GM21515 (cell line): ENCODE measurements around the gene ITLN1.
"Not testable (repeated sequence)": the region's sequence is repeated elsewhere in the genome, so short reads cannot be mapped to it uniquely, and the experiment has no call there.

Experiments
- ATAC-seq: cut with Tn5 transposase; IDR thresholded peaks from one replicate; pipeline ENCODE4 v1.9.1; 2021; ENCODE audit not compliant: unreplicated experiment

ITLN1 gene

GRCh38 chr1:160883581-160884513 lies 1.1 kb downstream of the ITLN1 start:
- no peak for ATAC-seq

GRCh38 chr1:160882582-160882981 lies 2.4 kb downstream of the ITLN1 start:
- ATAC-seq, result no peak

DNA sequence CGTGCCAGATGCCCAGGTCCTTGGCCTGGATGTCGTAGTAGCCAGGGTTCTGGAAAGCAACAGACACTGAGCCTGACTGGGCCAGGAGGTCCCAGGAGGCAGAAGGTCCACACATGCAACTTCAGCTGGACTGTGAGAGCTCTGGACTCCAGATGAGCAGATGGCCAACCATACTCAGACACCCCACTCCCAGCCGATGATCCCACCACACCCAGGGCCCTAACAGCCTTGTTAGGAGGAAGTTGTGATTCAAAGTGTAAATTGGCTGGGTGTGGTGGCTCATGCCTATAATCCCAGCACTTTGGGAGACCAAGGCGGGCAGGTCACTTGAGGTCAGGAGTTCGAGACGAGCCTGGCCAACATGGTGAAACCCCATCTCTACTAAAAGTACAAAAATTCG lies 3.7 kb downstream of the ITLN1 start:
- not testable (repeated sequence) for ATAC-seq

GRCh38 chr1:160880216-160880615 lies 4.8 kb downstream of the ITLN1 start:
- no peak for ATAC-seq

GRCh38 chr1:160879056-160879455 lies 5.9 kb downstream of the ITLN1 start:
- no peak for ATAC-seq

DNA sequence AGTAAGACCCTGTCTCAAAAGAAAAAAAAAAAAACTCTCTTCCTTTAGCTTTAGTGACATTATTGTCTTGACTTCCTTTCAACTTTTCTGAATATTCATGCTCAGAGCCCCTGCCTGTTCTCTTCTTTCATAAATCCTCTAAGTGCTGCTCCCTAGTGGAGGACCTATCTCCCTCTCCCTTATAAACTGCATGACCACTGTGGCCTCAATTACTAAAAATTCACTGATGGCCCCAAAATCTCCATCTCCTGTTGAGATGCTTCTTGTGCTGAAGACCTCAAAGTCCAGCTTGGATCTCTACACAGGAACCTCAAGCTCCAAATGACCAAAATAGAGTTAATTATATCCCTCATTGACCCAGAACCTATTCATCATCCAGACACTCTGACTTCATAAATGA lies 7.8 kb downstream of the ITLN1 start:
- no peak for ATAC-seq

- no peak for ATAC-seq
Observed at GRCh38 chr1:160876311-160876710, 8.7 kb downstream of the ITLN1 start.

GRCh38 chr1:160875591-160875990 lies 9.4 kb downstream of the ITLN1 start:
- not testable (repeated sequence) for ATAC-seq

DNA sequence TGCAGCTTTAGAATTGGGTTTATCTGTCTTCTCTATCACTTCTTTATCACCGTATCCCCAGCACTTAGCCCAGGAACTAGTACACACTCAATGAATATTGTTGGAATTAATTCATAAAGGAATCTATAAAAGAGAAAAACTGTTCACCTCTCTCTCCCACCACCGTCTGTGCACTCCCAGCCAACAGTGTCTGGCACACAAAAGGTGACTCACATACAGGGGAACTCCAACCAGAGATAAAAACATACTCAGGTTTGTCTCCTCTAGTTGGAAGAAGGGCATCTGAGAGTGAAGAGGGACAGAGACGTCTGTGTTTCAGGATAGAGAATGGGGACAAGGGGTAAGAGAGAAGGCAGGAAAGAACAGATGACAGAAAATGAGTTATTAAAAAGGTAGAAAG lies 10.0 kb downstream of the ITLN1 start:
- ATAC-seq, result no peak

DNA sequence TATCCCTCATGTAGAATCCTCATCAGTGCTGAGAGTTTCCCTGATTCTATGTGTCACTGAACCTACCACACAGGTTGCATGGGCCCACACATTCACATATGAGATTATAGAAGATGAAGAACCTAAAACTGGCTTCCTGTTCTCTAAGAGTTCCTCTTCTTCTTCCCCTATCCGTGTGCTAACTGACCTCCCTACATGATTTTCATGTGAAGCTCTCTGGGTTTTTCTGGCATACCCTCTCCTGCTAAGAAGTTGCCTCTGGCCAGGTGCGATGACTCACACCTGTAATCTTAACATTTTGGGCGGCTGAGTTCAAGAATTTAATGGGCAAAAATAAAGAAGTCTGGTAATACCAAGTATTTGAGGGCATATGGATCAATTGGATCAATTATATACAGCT lies 16.8 kb downstream of the ITLN1 start:
- no peak for ATAC-seq

DNA sequence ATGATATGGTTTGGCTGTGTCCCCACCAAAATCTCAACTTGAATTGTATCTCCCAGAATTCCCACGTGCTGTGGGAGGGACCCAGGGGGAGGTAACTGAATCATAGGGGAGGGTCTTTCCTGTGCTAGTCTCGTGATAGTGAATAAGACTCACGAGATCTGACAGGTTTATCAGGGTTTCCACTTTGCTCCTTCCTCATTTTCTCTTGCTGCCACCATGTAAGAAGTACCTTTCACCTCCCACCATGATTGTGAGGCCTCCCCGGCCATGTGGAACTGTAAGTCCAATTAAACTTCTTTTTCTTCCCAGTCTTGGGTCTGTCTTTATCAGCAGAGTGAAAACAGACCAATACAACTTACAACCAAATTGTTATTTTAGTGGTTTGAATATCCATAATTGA lies 17.3 kb downstream of the ITLN1 start:
- ATAC-seq, result not testable (repeated sequence)

DNA sequence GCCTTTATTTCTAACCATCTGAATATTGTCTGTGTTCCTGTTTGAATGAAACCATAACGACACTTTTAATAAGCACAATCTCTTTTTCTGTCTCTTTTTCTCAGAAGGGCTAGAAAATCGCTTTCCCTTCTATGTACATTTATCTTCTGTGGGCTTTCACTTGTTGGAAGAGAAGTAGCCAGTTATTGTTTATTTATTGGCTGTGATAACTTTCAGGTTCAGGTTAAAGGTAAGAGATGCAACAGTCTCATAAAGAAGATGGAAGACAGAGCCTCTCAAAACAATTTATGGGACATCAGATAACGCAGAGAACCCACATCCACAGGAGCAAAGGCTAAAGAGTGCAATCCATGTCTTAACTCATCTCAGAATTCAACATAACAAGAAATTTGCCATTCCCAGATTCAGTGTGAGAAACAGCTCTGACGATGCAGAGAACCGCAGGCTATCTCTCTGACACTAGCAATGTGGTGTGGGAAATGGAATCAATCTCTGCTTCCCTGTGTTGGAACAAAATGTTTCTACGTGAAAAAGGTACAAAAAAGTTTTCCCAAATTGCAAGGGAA lies 18.2 kb downstream of the ITLN1 start:
- ATAC-seq, result no peak

GRCh38 chr1:160866001-160866694 lies 18.8 kb downstream of the ITLN1 start:
- no peak for ATAC-seq

- no peak for ATAC-seq
Observed at GRCh38 chr1:160865337-160865736, 19.6 kb downstream of the ITLN1 start.

DNA sequence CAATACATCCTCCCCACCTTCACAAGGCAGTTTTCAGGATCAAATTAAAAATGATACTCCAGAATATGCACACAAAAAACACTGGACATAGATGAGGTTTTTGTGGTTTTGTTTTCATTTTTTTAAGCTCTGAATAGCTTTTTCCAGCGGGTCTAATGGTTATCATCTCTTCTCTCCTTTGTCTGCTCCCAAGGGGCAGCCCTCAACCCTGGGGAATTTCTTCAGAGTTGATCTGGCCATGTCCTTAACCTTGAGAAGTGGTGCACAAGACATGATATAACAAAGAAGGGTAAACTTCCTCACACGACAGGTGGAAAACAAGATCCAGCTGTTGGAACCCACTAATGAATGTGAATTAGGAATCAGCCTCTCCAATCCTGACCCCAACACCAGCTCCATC lies 20.8 kb downstream of the ITLN1 start:
- ATAC-seq, result no peak

GRCh38 chr1:160863774-160864131 lies 21.2 kb downstream of the ITLN1 start:
- ATAC-seq, result no peak

- ATAC-seq, result no peak
Observed at GRCh38 chr1:160863061-160863773, 21.8 kb downstream of the ITLN1 start.

GRCh38 chr1:160862203-160863060 lies 22.5 kb downstream of the ITLN1 start, which contains the start of gene CD244:
TSS of gene CD244 (minus strand) at chr1:160862887. CDS start at chr1:160862677, 210 bp downstream.
- ATAC-seq, result peak; percentile 62

DNA sequence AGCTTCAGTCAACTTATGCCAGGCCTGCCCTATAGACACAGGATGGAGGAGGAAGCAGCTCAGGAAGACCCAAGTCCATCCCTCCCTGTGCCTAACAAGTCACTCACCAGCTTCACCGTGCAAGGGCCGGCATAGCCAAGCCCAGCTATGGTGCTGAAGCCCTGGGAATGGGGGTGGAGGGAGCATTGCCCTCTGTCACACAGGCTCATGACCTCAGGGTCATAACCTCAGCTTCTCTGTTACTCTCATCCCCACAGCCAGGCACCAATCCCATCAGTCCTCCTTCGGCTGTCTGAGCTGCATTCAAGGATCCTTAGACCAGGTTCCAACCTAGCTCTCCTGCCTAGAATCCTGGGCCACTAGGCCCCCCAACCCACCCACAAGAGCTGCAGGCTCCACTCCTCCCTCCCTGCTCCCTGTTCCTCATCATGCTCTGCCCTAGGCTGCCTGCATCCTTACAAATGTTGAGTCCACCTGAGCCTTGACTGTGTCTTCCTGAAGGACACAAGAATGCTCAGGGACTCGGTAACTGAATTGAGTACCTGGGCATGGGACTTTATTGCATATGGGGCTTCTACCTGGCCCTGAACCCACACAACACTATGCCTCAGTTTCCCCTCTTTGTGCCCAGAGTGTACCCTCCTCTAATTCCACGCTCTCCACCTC lies 24.0 kb downstream of the ITLN1 start:
- ATAC-seq, result no peak

DNA sequence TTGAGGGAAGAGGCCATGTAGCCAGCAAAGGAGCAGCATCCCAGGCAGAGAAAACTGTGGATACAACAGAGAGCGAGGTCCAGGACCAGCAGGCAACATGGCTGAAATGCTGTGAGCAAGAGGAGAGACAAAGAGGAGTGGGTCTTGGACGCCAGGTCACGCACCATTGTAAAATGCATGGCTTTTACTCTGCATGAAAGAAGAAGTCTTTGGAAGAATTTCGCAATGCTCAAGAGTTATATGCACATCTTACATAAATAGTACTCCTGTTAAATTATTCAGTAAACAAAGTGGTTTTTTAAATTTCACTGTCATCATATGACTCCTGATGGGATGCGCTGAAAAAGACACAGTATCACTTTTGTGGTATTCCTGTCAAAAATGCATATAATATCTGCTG lies 25.8 kb downstream of the ITLN1 start:
- no peak for ATAC-seq
